ENCODE data around the gene HOXD13. TPM values are rescaled to one million over a fixed set of nuclear protein-coding genes. Genes with fewer than 3 reads are reported as not detected.

HOXD13 gene
- total and polyA plus RNA-seq, 2 experiments from 2014 or later = not detected

- TF ChIP-seq EZH2 (IDR thresholded peaks at IDR 0.05; ENCODE audit: low read depth, unreplicated experiment) (peak; percentile 90), STAT1 (IDR thresholded peaks at IDR 0.05; ENCODE audit: unreplicated experiment) (no peak)
- Mint-ChIP-seq H3K27me3 (ENCODE audit: insufficient read depth, low read depth, poor library complexity) (peaks cover 95% of the 10 kb centered on the region), H3K4me3 (peak overlapping the region; percentile 54; the same call in 1 of the 3 replicates), H3K9me3 (peaks cover 4% of the 10 kb centered on the region; the same call in 2 of the 3 replicates), H3K27ac (no peak overlapping the region), H3K36me3 (ENCODE audit: low read depth) (no peaks in the 10 kb centered on the region; the same call in 2 of the 3 replicates), H3K4me1 (peaks cover 40% of the 10 kb centered on the region)
- H3K27ac ChIP-seq (ENCODE audit: low read depth) = no peak overlapping the region
- peaks cover 94% of the 10 kb centered on the region for H3K27me3 ChIP-seq (ENCODE audit: insufficient read depth)
- H3K4me2 ChIP-seq = no peak overlapping the region
- no peaks in the 10 kb centered on the region for H3K79me2 ChIP-seq (replicated peaks; ENCODE audit: insufficient read depth)
- peaks cover 47% of the 10 kb centered on the region for H3F3A ChIP-seq (replicated peaks; ENCODE audit: low read depth)
- H3K9me2 ChIP-seq (ENCODE audit: insufficient read depth) = no peaks in the 10 kb centered on the region
- H3K36me3 ChIP-seq (ENCODE audit: insufficient read depth) = no peaks in the 10 kb centered on the region
- H3K4me1 ChIP-seq (ENCODE audit: insufficient read depth) = peaks cover 50% of the 10 kb centered on the region
- DNase-seq (ENCODE audit: low spot score) = no peak
- H4K20me1 ChIP-seq (replicated peaks; ENCODE audit: insufficient read depth) = peaks cover 35% of the 10 kb centered on the region
- no peak overlapping the region for H2AFZ ChIP-seq
- ATAC-seq = no peak
- peak overlapping the region; percentile 47; the same call in 1 of the 2 replicates for H3K4me3 ChIP-seq
These were observed 1.4 kb downstream of the HOXD13 start for GRCh38 chr2:176093898-176094249.

- Histone ChIP-seq H3K36me3 (ENCODE audit: insufficient read depth) (no peaks in the 10 kb centered on the region), H4K20me1 (replicated peaks; ENCODE audit: insufficient read depth) (peaks cover 38% of the 10 kb centered on the region), H3K4me3 (no peak overlapping the region), H3F3A (replicated peaks; ENCODE audit: low read depth) (peaks cover 47% of the 10 kb centered on the region), H3K27ac (ENCODE audit: low read depth) (no peak overlapping the region), H2AFZ (no peak overlapping the region), H3K4me2 (no peak overlapping the region), H3K79me2 (replicated peaks; ENCODE audit: insufficient read depth) (no peaks in the 10 kb centered on the region), H3K9me2 (ENCODE audit: insufficient read depth) (no peaks in the 10 kb centered on the region), H3K4me1 (ENCODE audit: insufficient read depth) (peaks cover 50% of the 10 kb centered on the region), H3K27me3 (ENCODE audit: insufficient read depth) (peaks cover 94% of the 10 kb centered on the region)
- TF ChIP-seq CTCF (conservative IDR thresholded peaks at IDR 0.05; ENCODE audit: low read depth in 2 of 2) (no peak), JUNB (IDR thresholded peaks at IDR 0.05; ENCODE audit: unreplicated experiment) (no peak), EZH2 (IDR thresholded peaks at IDR 0.05; ENCODE audit: low read depth, unreplicated experiment) (peak; percentile 57), CREB1 (CRISPR knock-in tag; IDR thresholded peaks at IDR 0.05; ENCODE audit: low read depth) (no peak)
- Mint-ChIP-seq H3K27me3 (ENCODE audit: insufficient read depth, low read depth, poor library complexity) (peaks cover 95% of the 10 kb centered on the region), H3K9me3 (peaks cover 4% of the 10 kb centered on the region; the same call in 2 of the 3 replicates), H3K4me1 (peaks cover 44% of the 10 kb centered on the region), H3K4me3 (no peak overlapping the region), H3K36me3 (ENCODE audit: low read depth) (no peaks in the 10 kb centered on the region; the same call in 2 of the 3 replicates), H3K27ac (no peak overlapping the region)
- no peak for DNase-seq (ENCODE audit: low spot score)
- ATAC-seq = no peak
These were observed 1.8 kb downstream of the HOXD13 start for GRCh38 chr2:176094349-176094748.

GRCh38 chr2:176095421-176095820 lies 2.9 kb downstream of the HOXD13 start:
- Histone ChIP-seq H3K36me3 (ENCODE audit: insufficient read depth) (no peaks in the 10 kb centered on the region), H3K9me2 (ENCODE audit: insufficient read depth) (no peaks in the 10 kb centered on the region), H3F3A (replicated peaks; ENCODE audit: low read depth) (peaks cover 42% of the 10 kb centered on the region), H2AFZ (no peak overlapping the region), H3K4me3 (no peak overlapping the region), H4K20me1 (replicated peaks; ENCODE audit: insufficient read depth) (peaks cover 29% of the 10 kb centered on the region), H3K27me3 (ENCODE audit: insufficient read depth) (peaks cover 94% of the 10 kb centered on the region), H3K4me2 (no peak overlapping the region), H3K4me1 (ENCODE audit: insufficient read depth) (peaks cover 49% of the 10 kb centered on the region), H3K27ac (ENCODE audit: low read depth) (no peak overlapping the region), H3K79me2 (replicated peaks; ENCODE audit: insufficient read depth) (no peaks in the 10 kb centered on the region)
- Mint-ChIP-seq H3K9me3 (peaks cover 4% of the 10 kb centered on the region; the same call in 2 of the 3 replicates), H3K4me3 (no peak overlapping the region), H3K27me3 (ENCODE audit: insufficient read depth, low read depth, poor library complexity) (peaks cover 94% of the 10 kb centered on the region), H3K36me3 (ENCODE audit: low read depth) (no peaks in the 10 kb centered on the region; the same call in 2 of the 3 replicates), H3K4me1 (peaks cover 48% of the 10 kb centered on the region), H3K27ac (no peak overlapping the region)
- DNase-seq (ENCODE audit: low spot score) (no peak), ATAC-seq (no peak)
- TF ChIP-seq POLR2AphosphoS5 (IDR thresholded peaks at IDR 0.05; ENCODE audit: low read depth) = no peak
- peak; percentile 54 for TF ChIP-seq EZH2 (IDR thresholded peaks at IDR 0.05; ENCODE audit: low read depth, unreplicated experiment)
